IPS-18a (cell line): Measurements from ENCODE around the gene WDR59.

ENCODE experiments used
- H3K27ac ChIP-seq: one replicate; pipeline ENCODE4 v1.5.1; 2013; ENCODE audit warnings: low read length
- H3K27me3 ChIP-seq: one replicate; pipeline ENCODE4 v1.6.1; 2013; ENCODE audit warnings: mild to moderate bottlenecking, low read length; ENCODE audit not compliant: control insufficient read depth, insufficient read depth
- H3K36me3 ChIP-seq: one replicate; pipeline ENCODE4 v1.6.1; 2013; ENCODE audit warnings: low read depth, low read length; ENCODE audit not compliant: control insufficient read depth
- H3K4me1 ChIP-seq: one replicate; pipeline ENCODE4 v1.6.1; 2013; ENCODE audit warnings: low read depth, low read length; ENCODE audit not compliant: control insufficient read depth
- H3K4me3 ChIP-seq: one replicate; pipeline ENCODE4 v1.5.1; 2013; ENCODE audit warnings: low read length
- H3K9ac ChIP-seq: one replicate; pipeline ENCODE4 v1.6.1; 2013; ENCODE audit warnings: mild to moderate bottlenecking, low read length, moderate library complexity
- H3K9me3 ChIP-seq: one replicate; pipeline ENCODE4 v1.6.1; 2013; ENCODE audit warnings: low read depth, low read length; ENCODE audit not compliant: control insufficient read depth

Gene WDR59

DNA sequence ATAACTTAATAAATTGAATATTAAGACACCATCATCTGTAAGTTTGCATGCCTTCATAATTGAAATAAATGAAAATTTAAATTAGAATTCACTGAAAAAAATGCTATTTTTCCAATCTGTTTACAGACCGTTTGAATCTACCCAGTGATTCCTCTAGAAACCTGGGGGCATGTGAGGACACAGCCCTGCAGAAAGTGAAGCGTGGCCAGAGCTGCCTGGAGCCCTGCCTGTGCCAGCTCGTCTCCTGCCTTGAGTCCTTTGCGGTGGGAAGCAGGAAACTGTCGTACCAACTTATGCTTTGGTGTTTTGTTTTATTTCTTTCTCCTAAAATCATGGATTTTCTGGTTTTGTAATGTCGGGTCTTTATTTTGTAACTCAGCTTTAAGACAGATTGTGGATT, 142.5 kb downstream of the WDR59 start:
- no peak overlapping the region for H3K9ac ChIP-seq
- H3K9me3 ChIP-seq, result no peaks in the 10 kb centered on the region
- H3K4me1 ChIP-seq, result no peaks in the 10 kb centered on the region
- no peak overlapping the region for H3K27ac ChIP-seq
- no peaks in the 10 kb centered on the region for H3K36me3 ChIP-seq
- H3K4me3 ChIP-seq, result no peak overlapping the region
- no peaks in the 10 kb centered on the region for H3K27me3 ChIP-seq

DNA sequence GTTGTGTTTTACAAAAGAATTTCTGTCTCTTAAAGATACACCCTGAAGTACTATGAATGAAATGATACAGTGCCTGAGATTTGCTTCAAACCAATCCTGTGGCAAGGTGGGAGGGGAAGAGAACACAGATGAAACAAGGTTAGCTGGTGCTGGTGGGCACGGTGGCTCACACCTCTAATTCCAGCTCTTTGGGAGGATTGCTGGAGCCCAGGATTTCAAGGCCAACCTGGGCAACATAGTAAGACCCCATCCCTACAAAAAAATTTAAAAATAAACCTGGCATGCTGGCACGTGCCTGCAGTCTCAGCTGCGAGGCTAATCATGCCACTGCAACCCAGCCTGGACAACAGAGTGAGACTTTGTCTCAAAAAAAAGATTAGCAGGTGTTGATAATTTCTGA, 143.0 kb downstream of the WDR59 start:
- Histone ChIP-seq H3K36me3 (no peaks in the 10 kb centered on the region), H3K4me3 (no peak overlapping the region), H3K9ac (no peak overlapping the region), H3K27ac (no peak overlapping the region), H3K27me3 (no peaks in the 10 kb centered on the region), H3K9me3 (no peaks in the 10 kb centered on the region), H3K4me1 (peaks cover 3% of the 10 kb centered on the region)

DNA sequence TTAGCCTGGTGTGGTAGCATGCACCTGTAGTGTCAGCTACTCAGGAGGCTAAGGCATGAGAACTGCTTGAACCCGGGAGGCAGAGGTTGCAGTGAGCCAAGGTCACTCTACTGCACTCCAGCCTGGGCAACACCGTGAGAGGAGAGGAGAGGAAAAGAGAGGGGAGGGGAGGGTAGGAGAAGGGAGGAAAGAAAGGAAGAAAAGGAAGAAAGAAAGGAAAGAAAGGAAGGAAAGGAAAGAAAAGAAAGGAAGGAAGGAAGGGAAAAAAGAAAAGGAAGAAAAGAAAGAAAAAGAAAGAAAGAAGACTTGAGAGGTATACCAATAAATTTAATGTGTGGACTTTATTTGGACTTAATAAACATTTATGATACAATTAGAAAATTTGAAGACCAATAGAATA, 143.5 kb downstream of the WDR59 start:
- H3K27ac ChIP-seq, result no peak overlapping the region
- H3K9ac ChIP-seq, result no peak overlapping the region
- H3K36me3 ChIP-seq, result no peaks in the 10 kb centered on the region
- no peak overlapping the region for H3K4me3 ChIP-seq
- peaks cover 4% of the 10 kb centered on the region for H3K4me1 ChIP-seq
- H3K27me3 ChIP-seq, result no peaks in the 10 kb centered on the region
- no peaks in the 10 kb centered on the region for H3K9me3 ChIP-seq

DNA sequence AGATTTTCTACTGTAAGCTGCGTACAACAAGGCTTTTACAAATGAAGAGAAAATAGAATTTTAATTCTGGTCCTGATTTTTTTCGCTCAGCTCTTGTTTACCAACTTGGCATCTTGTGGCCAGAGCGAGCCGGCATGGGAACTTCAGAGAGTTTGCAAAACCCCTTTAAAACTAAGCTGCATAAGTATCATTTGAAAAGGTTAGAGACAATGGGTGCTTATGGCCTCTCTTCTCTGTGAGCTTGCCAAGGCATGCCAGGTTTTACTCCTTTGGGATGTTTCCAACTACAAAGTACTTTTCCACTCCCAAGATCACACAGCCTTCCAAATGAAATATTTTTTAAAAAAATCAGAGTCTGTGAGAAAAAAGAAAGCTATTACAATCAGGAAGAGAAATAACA, 147.9 kb downstream of the WDR59 start:
- Histone ChIP-seq H3K27me3 (no peaks in the 10 kb centered on the region), H3K4me1 (peaks cover 4% of the 10 kb centered on the region), H3K27ac (no peak overlapping the region), H3K36me3 (no peaks in the 10 kb centered on the region), H3K9ac (no peak overlapping the region), H3K4me3 (no peak overlapping the region), H3K9me3 (no peaks in the 10 kb centered on the region)

DNA sequence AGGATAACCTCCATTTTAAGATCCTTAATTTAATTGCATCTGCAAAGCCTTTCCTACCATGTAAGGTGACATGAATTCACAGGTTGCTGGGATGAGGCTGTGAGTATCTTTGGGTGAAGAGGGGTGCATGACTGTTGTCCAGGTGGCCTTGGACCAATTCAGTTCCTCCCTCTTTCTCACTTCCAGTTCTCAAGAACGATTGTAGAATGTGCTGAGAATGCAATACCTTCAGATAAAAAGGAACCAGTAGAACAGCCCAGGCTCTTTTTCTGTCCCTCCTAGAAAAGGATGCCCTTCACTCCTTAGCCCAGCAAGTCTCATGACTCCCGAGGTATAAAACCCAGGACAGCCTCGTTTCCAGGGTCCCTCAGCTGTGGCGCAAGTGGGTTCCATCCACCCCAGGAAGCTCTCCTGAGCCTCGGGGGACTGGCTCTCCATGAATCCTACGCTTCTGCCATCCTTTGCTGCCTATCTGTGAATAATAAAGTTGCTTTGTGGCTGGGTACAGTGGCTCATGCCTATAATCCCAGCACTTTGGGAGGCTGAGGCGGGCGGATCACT, 148.7 kb downstream of the WDR59 start:
- Histone ChIP-seq H3K36me3 (no peaks in the 10 kb centered on the region), H3K27me3 (no peaks in the 10 kb centered on the region), H3K4me3 (no peak overlapping the region), H3K4me1 (peaks cover 4% of the 10 kb centered on the region), H3K27ac (no peak overlapping the region), H3K9ac (no peak overlapping the region), H3K9me3 (no peaks in the 10 kb centered on the region)

DNA sequence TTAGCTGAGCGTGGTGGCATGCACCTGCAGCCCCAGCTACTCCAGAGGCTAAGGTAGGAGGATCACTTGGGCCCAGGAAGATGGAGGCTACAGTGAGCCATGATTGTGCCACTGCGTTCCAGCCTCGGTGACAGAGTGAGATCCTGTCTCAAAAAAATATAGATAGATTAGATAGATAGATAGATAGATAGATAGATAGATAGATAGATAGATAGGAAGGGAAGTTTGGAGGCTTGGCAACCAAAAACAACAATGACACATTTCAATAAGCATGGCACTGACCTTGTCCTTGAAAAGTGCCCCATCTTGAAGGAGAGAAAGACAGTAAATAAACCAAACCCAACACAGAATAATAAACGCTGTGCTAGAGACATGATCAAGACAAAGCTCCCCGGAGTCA, 152.7 kb downstream of the WDR59 start:
- Histone ChIP-seq H3K4me1 (peaks cover 4% of the 10 kb centered on the region), H3K27me3 (no peaks in the 10 kb centered on the region), H3K9me3 (no peaks in the 10 kb centered on the region), H3K36me3 (no peaks in the 10 kb centered on the region), H3K9ac (no peak overlapping the region), H3K27ac (no peak overlapping the region), H3K4me3 (no peak overlapping the region)

DNA sequence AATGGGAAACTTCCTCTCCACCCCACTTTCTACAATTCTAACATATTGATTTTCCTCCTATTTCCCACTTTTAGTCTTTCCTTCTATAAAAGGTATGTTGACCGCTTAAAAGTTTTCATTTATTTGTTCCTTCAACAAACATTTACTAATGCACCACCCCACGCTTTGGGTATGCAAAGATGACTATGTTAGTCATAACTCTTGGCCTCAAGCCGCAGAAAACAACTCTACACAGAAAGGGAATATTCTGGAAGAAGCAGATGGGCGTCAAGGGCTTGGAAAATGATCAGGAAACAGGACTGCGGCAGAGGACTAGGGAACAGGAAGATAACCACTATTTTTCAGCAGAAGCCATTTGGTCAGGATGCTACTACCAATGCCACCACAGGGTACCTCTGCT, 153.5 kb downstream of the WDR59 start:
- no peak overlapping the region for H3K27ac ChIP-seq
- H3K36me3 ChIP-seq, result no peaks in the 10 kb centered on the region
- H3K4me1 ChIP-seq, result no peaks in the 10 kb centered on the region
- no peaks in the 10 kb centered on the region for H3K9me3 ChIP-seq
- H3K4me3 ChIP-seq, result no peak overlapping the region
- no peak overlapping the region for H3K9ac ChIP-seq
- H3K27me3 ChIP-seq, result no peaks in the 10 kb centered on the region

DNA sequence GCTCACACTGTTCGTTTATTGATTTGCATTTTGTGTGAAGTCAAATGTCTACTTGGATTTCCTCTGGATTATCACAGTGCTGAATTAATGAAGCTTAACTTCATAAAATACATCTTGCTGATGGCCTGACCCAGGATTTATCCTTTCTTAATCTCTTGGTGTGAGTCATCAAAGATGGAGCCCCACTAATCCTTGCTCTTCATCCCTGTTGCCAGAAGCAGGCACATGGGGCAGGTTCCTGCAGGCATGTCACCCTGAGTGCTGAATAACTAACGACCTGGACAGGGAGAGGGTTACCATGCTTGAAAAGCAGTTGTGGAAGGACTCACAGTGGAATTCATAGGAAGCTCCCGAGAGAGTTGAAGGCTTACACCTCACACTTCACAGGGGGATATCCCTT, 154.3 kb downstream of the WDR59 start:
- no peak overlapping the region for H3K27ac ChIP-seq
- H3K4me3 ChIP-seq, result no peak overlapping the region
- H3K9me3 ChIP-seq, result no peaks in the 10 kb centered on the region
- no peaks in the 10 kb centered on the region for H3K4me1 ChIP-seq
- no peak overlapping the region for H3K9ac ChIP-seq
- no peaks in the 10 kb centered on the region for H3K27me3 ChIP-seq
- H3K36me3 ChIP-seq, result no peaks in the 10 kb centered on the region

DNA sequence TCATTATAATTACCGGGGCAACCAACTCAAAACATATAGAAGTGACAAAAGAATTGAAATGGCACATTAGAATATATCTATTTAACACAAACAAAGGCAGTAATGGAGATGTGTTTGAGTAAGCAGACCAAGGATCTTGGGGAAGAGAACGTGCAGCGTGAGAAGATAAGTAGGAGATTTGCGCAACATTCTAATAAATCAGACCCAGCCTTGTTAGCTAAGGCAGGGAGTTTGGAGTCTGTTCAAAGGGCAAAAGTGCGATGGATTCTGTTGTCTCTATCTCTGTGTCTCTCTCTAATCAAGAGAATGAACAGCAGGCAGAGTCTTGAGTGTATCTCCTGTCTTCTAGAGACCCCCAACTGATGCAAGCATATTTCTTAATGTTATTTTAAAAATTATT, 155.3 kb downstream of the WDR59 start:
- Histone ChIP-seq H3K4me1 (no peaks in the 10 kb centered on the region), H3K9me3 (no peaks in the 10 kb centered on the region), H3K4me3 (no peak overlapping the region), H3K27me3 (no peaks in the 10 kb centered on the region), H3K9ac (no peak overlapping the region), H3K27ac (no peak overlapping the region), H3K36me3 (no peaks in the 10 kb centered on the region)

DNA sequence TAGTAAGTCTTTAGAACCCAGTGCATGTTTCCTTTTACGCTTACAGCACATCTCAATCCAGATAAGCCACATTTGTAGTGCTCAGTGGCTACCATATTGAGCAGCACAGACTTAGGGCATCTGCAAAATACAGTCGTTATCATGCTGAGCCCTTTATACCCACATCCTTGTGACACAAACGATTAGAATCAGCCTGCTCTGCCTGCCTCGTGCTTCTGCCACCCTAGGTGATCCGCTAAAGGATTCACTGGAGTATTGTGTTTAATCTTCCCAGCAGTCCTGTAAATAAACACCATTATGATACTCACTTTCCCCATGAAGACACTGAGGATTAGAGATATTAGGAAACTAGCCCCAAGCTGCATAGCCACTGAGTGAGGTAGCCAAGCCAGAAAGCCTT, 159.0 kb downstream of the WDR59 start:
- Histone ChIP-seq H3K9ac (no peak overlapping the region), H3K36me3 (no peaks in the 10 kb centered on the region), H3K27ac (no peak overlapping the region), H3K9me3 (no peaks in the 10 kb centered on the region), H3K4me3 (no peak overlapping the region), H3K4me1 (no peaks in the 10 kb centered on the region), H3K27me3 (no peaks in the 10 kb centered on the region)

DNA sequence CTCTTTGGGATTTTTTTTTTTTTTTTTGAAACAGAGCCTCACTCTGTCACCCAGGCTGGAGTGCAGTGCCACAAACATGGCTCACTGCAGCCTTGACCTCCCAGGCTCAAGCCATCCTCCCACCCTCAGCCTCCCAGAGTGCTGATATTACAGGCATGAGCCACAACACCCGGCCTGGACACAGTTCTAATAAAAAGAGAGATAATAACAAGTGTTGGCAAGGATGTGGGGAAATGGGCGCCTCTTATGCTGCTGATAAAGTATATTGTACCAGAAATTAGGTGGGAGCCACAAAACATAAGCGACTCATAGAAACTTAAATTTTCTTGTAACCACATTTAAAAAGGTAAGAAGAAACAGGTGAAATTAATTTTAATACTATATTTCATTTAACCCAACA, 159.9 kb downstream of the WDR59 start:
- H3K4me1 ChIP-seq, result no peaks in the 10 kb centered on the region
- H3K4me3 ChIP-seq, result no peak overlapping the region
- H3K9ac ChIP-seq, result no peak overlapping the region
- no peaks in the 10 kb centered on the region for H3K9me3 ChIP-seq
- H3K27me3 ChIP-seq, result no peaks in the 10 kb centered on the region
- H3K36me3 ChIP-seq, result no peaks in the 10 kb centered on the region
- H3K27ac ChIP-seq, result no peak overlapping the region
